Loucy (cell line): ENCODE results near the gene CMTM8.
A peak's percentile ranks its signal among the peaks of the same experiment; 100 is the strongest.

Source experiments
- H2AFZ ChIP-seq: fragments of 200-600 bp; sonication (generic); 2 replicates; pipeline ENCODE4 v1.6.0; 2016; ENCODE audit warnings: antibody characterized with exemption, mild to moderate bottlenecking, low read length, moderate library complexity
- H3F3A ChIP-seq: fragments of 200-600 bp; 2 replicates; pipeline ENCODE4 v1.6.0; 2016; ENCODE audit warnings: antibody characterized with exemption, low read depth, mild to moderate bottlenecking
- H3K27me3 ChIP-seq: fragments of 200-600 bp; sonication (generic); 2 replicates; pipeline ENCODE4 v1.6.1; 2014; ENCODE audit warnings: low read length, mild to moderate bottlenecking; ENCODE audit not compliant: insufficient read depth, poor library complexity, severe bottlenecking
- H3K36me3 ChIP-seq: fragments of 200-600 bp; sonication (generic); 2 replicates; pipeline ENCODE4 v1.6.1; 2016; ENCODE audit warnings: low read length; ENCODE audit not compliant: insufficient read depth
- H3K4me1 ChIP-seq: fragments of 200-600 bp; sonication (generic); 2 replicates; pipeline ENCODE4 v1.5.1; 2014; ENCODE audit warnings: low read length, mild to moderate bottlenecking; ENCODE audit not compliant: insufficient read depth, poor library complexity, severe bottlenecking
- H3K4me2 ChIP-seq: fragments of 200-600 bp; sonication (generic); 2 replicates; pipeline ENCODE4 v1.6.0; 2014; ENCODE audit warnings: antibody characterized with exemption, low read length, low read depth, mild to moderate bottlenecking; ENCODE audit not compliant: poor library complexity, severe bottlenecking
- H3K4me3 ChIP-seq: fragments of 200-600 bp; sonication (generic); 2 replicates; pipeline ENCODE4 v1.5.1; 2014; ENCODE audit warnings: low read length, mild to moderate bottlenecking, mixed read lengths; ENCODE audit not compliant: poor library complexity, severe bottlenecking
- H3K79me2 ChIP-seq: fragments of 200-600 bp; sonication (generic); 2 replicates; pipeline ENCODE4 v1.6.1; 2014; ENCODE audit warnings: low read length; ENCODE audit not compliant: insufficient read depth
- H3K9ac ChIP-seq: fragments of 200-600 bp; sonication (generic); 2 replicates; pipeline ENCODE4 v1.6.0; 2014; ENCODE audit warnings: mild to moderate bottlenecking, low read depth, low read length, moderate library complexity; ENCODE audit not compliant: poor library complexity, severe bottlenecking
- H3K9me2 ChIP-seq: fragments of 200-600 bp; sonication (generic); replicated peaks from 2 replicates; pipeline ENCODE4 v1.6.1; 2016; ENCODE audit warnings: low read depth, low read length, mixed read lengths
- H3K9me3 ChIP-seq: fragments of 200-600 bp; sonication (generic); 2 replicates; pipeline ENCODE4 v1.6.1; 2014; ENCODE audit warnings: mild to moderate bottlenecking, antibody characterized with exemption, low read length, low read depth; ENCODE audit not compliant: insufficient read depth
- H4K20me1 ChIP-seq: fragments of 200-600 bp; sonication (generic); 2 replicates; pipeline ENCODE4 v1.6.0; 2014; ENCODE audit warnings: antibody characterized with exemption, low read length, mild to moderate bottlenecking; ENCODE audit not compliant: insufficient read depth, poor library complexity, severe bottlenecking
- CTCF ChIP-seq: fragments of 200-600 bp; sonication (generic); conservative IDR thresholded peaks from 2 replicates; pipeline ENCODE4 v1.5.1; 2014; ENCODE audit warnings: mild to moderate bottlenecking, antibody characterized with exemption, low read length
- EZH2phosphoT487 ChIP-seq: fragments of 200-600 bp; IDR thresholded peaks from 2 replicates; pipeline ENCODE4 v1.6.1; 2018; ENCODE audit warnings: antibody characterized with exemption, mild to moderate bottlenecking, moderate library complexity, borderline replicate concordance

CMTM8 gene

GRCh38 chr3:32397941-32398340 lies 159.5 kb downstream of the CMTM8 start:
- peaks cover 25% of the 10 kb centered on the region; the same call in 1 of the 2 replicates for H3K79me2 ChIP-seq
- H2AFZ ChIP-seq: no peak overlapping the region
- peaks cover 10% of the 10 kb centered on the region for H3K4me1 ChIP-seq
- H3F3A ChIP-seq: peaks cover 4% of the 10 kb centered on the region; the same call in 1 of the 2 replicates
- H4K20me1 ChIP-seq: peaks cover 7% of the 10 kb centered on the region
- no peak overlapping the region for H3K4me2 ChIP-seq
- TF ChIP-seq CTCF (no peak), EZH2phosphoT487 (no peak)
- no peaks in the 10 kb centered on the region for H3K9me3 ChIP-seq
- no peaks in the 10 kb centered on the region for H3K36me3 ChIP-seq
- H3K4me3 ChIP-seq: no peak overlapping the region
- H3K9me2 ChIP-seq: no peaks in the 10 kb centered on the region
- H3K9ac ChIP-seq: no peak overlapping the region
- H3K27me3 ChIP-seq: no peaks in the 10 kb centered on the region

- H3K36me3 ChIP-seq: no peaks in the 10 kb centered on the region
- H3K4me2 ChIP-seq: no peak overlapping the region
- H3K9me3 ChIP-seq: no peaks in the 10 kb centered on the region
- no peak overlapping the region for H3K9ac ChIP-seq
- H3K9me2 ChIP-seq: no peaks in the 10 kb centered on the region
- peaks cover 4% of the 10 kb centered on the region; the same call in 1 of the 2 replicates for H3F3A ChIP-seq
- no peaks in the 10 kb centered on the region for H3K27me3 ChIP-seq
- H4K20me1 ChIP-seq: peaks cover 7% of the 10 kb centered on the region
- TF ChIP-seq CTCF (no peak), EZH2phosphoT487 (no peak)
- H3K4me3 ChIP-seq: no peak overlapping the region
- peaks cover 25% of the 10 kb centered on the region; the same call in 1 of the 2 replicates for H3K79me2 ChIP-seq
- peaks cover 7% of the 10 kb centered on the region for H3K4me1 ChIP-seq
- H2AFZ ChIP-seq: no peak overlapping the region
Measured at GRCh38 chr3:32398531-32398930, 160.1 kb downstream of the CMTM8 start.

- Histone ChIP-seq H3K9me2 (no peaks in the 10 kb centered on the region), H3K79me2 (peaks cover 25% of the 10 kb centered on the region; the same call in 1 of the 2 replicates), H3K36me3 (no peaks in the 10 kb centered on the region), H2AFZ (no peak overlapping the region), H3F3A (peaks cover 4% of the 10 kb centered on the region; the same call in 1 of the 2 replicates), H3K4me3 (no peak overlapping the region), H4K20me1 (peaks cover 7% of the 10 kb centered on the region), H3K9me3 (no peaks in the 10 kb centered on the region), H3K4me2 (no peak overlapping the region), H3K9ac (no peak overlapping the region), H3K27me3 (no peaks in the 10 kb centered on the region), H3K4me1 (peaks cover 3% of the 10 kb centered on the region)
- peak; percentile 84 for TF ChIP-seq CTCF
- no peak for TF ChIP-seq EZH2phosphoT487
Measured at GRCh38 chr3:32399030-32399620, 160.6 kb downstream of the CMTM8 start.
